KMS-11 (cell line): ENCODE results near the gene PSMD9.
A peak's percentile ranks its signal among the peaks of the same experiment; 100 is the strongest.

Experiments used
- H2AFZ ChIP-seq: fragments of 200-600 bp; sonication (generic); 2 replicates; pipeline ENCODE4 v1.6.1; 2016; ENCODE audit warnings: antibody characterized with exemption, mixed run types, low read depth
- H3K27ac ChIP-seq: fragments of 200-600 bp; sonication (generic); 2 replicates; pipeline ENCODE4 v1.6.1; 2016; ENCODE audit warnings: mild to moderate bottlenecking, mixed run types
- H3K27me3 ChIP-seq: fragments of 200-600 bp; sonication (generic); 2 replicates; pipeline ENCODE4 v1.6.1; 2017; ENCODE audit warnings: mild to moderate bottlenecking, low read depth, mixed run types, moderate library complexity; ENCODE audit not compliant: insufficient read depth
- H3K36me3 ChIP-seq: fragments of 200-600 bp; sonication (generic); 2 replicates; pipeline ENCODE4 v1.6.1; 2017; ENCODE audit warnings: mild to moderate bottlenecking, mixed run types; ENCODE audit not compliant: insufficient read depth
- H3K4me1 ChIP-seq: fragments of 200-600 bp; sonication (generic); 2 replicates; pipeline ENCODE4 v1.6.1; 2016; ENCODE audit warnings: mild to moderate bottlenecking, low read depth, mixed run types; ENCODE audit not compliant: poor library complexity, severe bottlenecking
- H3K4me2 ChIP-seq: fragments of 200-600 bp; sonication (generic); 2 replicates; pipeline ENCODE4 v1.7.0; 2016; ENCODE audit warnings: mild to moderate bottlenecking, mixed run types
- H3K4me3 ChIP-seq: fragments of 200-600 bp; sonication (generic); IDR thresholded peaks from 2 replicates; pipeline ENCODE4 v1.6.1; 2017; ENCODE audit warnings: low read depth, low read length, mixed read lengths; ENCODE audit not compliant: insufficient read depth
- H3K79me2 ChIP-seq: fragments of 200-600 bp; sonication (generic); 2 replicates; pipeline ENCODE4 v1.6.1; 2016; ENCODE audit warnings: low read depth, mixed run types; ENCODE audit not compliant: insufficient read depth
- H3K9ac ChIP-seq: fragments of 200-600 bp; sonication (generic); 2 replicates; pipeline ENCODE4 v1.6.1; 2016; ENCODE audit warnings: mild to moderate bottlenecking, mixed run types
- H4K20me1 ChIP-seq: fragments of 200-600 bp; sonication (generic); 2 replicates; pipeline ENCODE4 v1.6.1; 2016; ENCODE audit warnings: mild to moderate bottlenecking, mixed run types; ENCODE audit not compliant: insufficient read depth
- TF ChIP-seq, protein P1 (sequence below): fragments of 200-600 bp; sonication (generic); conservative IDR thresholded peaks from 2 replicates; pipeline ENCODE4 v1.6.1; 2017; ENCODE audit warnings: low read depth, mild to moderate bottlenecking, antibody characterized with exemption, low read length, moderate library complexity, mixed read lengths

The PSMD9 gene

DNA sequence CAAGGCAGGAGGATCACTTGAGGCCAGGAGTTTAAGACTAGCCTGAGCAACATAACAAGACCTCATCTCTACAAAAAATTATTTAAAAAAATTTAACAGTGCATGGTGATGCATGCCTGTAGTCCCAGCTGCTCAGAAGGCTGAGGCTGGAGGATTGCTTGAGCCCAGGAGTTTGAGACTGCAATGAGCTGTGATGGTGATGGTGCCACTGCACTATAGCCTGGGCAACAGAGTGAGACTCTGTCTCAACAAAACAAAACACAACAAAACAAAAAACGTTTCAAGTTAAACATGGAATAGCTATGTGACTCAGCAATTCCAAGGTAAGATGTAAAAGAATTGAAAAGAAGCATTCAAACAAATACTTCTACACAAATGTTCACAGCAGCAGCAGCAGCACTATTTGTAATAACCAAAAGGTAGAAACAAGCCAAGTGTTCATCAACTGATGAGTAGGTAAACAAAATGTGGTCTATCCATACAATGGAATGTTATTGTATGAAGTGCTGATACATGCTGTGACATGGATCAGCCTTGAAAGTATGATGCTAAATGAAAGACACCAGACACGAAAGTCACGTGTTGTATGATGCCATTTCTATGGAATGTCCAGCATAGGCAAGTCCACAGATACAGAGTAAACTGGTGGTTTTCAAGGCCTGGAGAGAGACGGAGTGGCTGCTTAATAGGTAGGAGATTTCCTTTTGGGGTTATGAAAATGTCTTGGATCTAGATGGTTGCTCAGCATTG is 61.2 kb downstream of the PSMD9 start:
- H2AFZ ChIP-seq: no peak overlapping the region
- no peaks in the 10 kb centered on the region for H3K27me3 ChIP-seq
- H3K27ac ChIP-seq: no peak overlapping the region
- H3K36me3 ChIP-seq: no peaks in the 10 kb centered on the region
- no peak overlapping the region for H3K4me2 ChIP-seq
- H3K4me3 ChIP-seq: no peak overlapping the region
- TF ChIP-seq, protein P1, sequence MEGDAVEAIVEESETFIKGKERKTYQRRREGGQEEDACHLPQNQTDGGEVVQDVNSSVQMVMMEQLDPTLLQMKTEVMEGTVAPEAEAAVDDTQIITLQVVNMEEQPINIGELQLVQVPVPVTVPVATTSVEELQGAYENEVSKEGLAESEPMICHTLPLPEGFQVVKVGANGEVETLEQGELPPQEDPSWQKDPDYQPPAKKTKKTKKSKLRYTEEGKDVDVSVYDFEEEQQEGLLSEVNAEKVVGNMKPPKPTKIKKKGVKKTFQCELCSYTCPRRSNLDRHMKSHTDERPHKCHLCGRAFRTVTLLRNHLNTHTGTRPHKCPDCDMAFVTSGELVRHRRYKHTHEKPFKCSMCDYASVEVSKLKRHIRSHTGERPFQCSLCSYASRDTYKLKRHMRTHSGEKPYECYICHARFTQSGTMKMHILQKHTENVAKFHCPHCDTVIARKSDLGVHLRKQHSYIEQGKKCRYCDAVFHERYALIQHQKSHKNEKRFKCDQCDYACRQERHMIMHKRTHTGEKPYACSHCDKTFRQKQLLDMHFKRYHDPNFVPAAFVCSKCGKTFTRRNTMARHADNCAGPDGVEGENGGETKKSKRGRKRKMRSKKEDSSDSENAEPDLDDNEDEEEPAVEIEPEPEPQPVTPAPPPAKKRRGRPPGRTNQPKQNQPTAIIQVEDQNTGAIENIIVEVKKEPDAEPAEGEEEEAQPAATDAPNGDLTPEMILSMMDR: no peak
- H3K4me1 ChIP-seq: no peaks in the 10 kb centered on the region
- H3K9ac ChIP-seq: no peak overlapping the region
- H3K79me2 ChIP-seq: no peaks in the 10 kb centered on the region
- H4K20me1 ChIP-seq: no peaks in the 10 kb centered on the region

DNA sequence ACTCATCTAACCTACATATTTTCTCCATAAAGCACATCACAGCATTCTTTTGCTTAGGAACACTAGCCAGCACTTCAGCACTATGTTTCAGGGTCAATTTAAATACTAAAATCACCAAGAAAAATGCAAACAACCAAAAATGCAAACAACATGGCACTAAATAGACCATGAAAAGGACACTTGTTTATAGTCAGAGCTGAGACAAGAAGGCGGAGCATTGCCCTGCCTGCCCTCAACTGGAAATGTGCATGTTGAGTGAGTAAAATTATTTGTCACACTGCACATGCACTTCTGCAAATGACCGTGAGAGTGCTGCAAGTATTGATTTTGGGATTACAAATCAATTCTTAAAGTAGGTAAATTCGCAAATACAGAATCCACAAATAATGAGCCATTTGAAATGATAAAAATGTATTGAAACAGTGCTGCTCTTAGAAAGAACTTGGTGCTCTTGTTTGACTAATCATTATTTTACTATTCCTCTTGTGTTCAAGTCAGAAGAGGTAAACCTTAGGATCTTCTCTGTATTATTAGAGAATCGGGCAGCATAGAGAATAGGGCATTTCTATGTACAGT is 64.6 kb downstream of the PSMD9 start:
- no peak overlapping the region for H2AFZ ChIP-seq
- H3K27me3 ChIP-seq: no peaks in the 10 kb centered on the region
- H3K9ac ChIP-seq: no peak overlapping the region
- no peak overlapping the region for H3K4me3 ChIP-seq
- no peak overlapping the region for H3K4me2 ChIP-seq
- no peaks in the 10 kb centered on the region for H3K4me1 ChIP-seq
- TF ChIP-seq, protein P1: no peak
- H4K20me1 ChIP-seq: no peaks in the 10 kb centered on the region
- H3K79me2 ChIP-seq: no peaks in the 10 kb centered on the region
- no peaks in the 10 kb centered on the region for H3K36me3 ChIP-seq
- H3K27ac ChIP-seq: no peak overlapping the region

DNA sequence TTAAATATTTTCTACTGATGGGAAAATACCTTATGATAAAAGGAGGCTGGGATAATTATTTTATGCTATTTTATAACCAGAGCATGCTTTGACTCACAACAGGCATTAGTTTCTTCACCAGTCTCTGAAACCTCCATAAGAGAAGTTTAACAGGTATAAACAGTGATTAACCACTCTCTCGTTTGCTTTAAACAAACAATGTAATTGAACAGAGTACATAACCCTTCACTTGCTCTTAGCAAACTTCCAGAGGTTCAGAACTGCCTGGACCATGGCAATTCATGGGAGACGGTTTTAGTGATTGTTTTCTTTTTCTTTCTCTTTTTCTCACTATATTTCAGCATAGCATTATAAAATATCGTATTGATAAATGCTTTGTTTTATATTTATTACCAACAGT is 65.1 kb downstream of the PSMD9 start:
- no peaks in the 10 kb centered on the region for H4K20me1 ChIP-seq
- no peak overlapping the region for H3K4me3 ChIP-seq
- no peaks in the 10 kb centered on the region for H3K27me3 ChIP-seq
- H3K36me3 ChIP-seq: no peaks in the 10 kb centered on the region
- TF ChIP-seq, protein P1: no peak
- H3K27ac ChIP-seq: no peak overlapping the region
- H3K9ac ChIP-seq: no peak overlapping the region
- H2AFZ ChIP-seq: no peak overlapping the region
- H3K4me1 ChIP-seq: no peaks in the 10 kb centered on the region
- H3K79me2 ChIP-seq: no peaks in the 10 kb centered on the region
- H3K4me2 ChIP-seq: no peak overlapping the region

DNA sequence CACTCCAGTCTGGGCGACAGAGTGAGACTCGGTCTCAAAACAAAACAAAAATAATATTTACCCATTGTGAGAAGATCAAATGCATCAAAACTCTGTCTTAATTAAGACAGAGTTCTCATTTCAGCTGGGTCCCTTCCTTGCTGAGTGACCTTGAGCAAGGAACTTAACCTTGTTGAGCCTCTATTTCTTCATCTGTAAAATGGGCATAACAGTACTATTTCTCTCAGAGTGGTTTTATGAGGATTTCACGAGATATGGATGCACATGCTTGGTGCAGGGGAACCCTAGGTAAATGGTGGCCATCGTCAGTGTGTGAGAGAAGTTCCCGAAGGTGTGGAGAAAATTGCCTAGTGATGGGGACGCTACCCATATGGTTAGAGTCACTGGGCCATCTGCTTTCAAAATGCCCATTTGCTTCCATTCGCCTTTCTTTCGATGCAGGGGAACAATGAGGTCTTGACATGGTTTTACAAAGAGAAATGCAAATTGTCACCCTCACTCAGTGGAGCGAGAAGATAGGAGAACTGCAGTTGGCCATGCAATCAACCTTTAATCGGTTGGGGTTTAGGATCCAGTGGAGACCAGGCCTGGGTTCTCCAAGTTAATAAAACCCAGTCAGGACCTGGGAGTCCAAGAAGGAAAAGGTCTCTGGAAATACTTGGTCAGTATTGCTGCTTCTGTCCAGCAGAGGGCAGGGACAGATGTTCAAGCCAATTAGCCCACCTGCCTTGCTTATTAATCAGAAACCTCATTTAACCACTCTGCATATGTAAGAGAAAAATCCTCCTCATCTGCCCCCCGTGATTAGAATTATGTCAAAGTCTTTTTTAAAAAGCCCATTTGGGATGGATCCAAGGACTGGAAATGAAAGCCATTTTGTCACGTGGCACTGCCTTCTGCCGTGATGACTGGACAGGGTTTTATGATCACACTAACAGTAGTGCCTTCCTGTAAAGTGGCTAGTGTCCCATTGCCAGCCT is 67.0 kb downstream of the PSMD9 start:
- no peak overlapping the region for H3K4me3 ChIP-seq
- H3K36me3 ChIP-seq: no peaks in the 10 kb centered on the region
- H2AFZ ChIP-seq: no peak overlapping the region
- TF ChIP-seq, protein P1: peak; percentile 22; the same call in 1 of the 2 replicates
- no peak overlapping the region for H3K9ac ChIP-seq
- no peaks in the 10 kb centered on the region for H4K20me1 ChIP-seq
- no peak overlapping the region for H3K27ac ChIP-seq
- no peaks in the 10 kb centered on the region for H3K27me3 ChIP-seq
- no peaks in the 10 kb centered on the region for H3K4me1 ChIP-seq
- H3K79me2 ChIP-seq: no peaks in the 10 kb centered on the region
- H3K4me2 ChIP-seq: no peak overlapping the region
